Measurements from ENCODE around the gene EFCAB5. TPM values are rescaled to one million over a fixed set of nuclear protein-coding genes. Genes with fewer than 3 reads are reported as not detected.

The EFCAB5 gene
- total RNA-seq, 1 experiment from 2014 or later = 0.07 TPM

GRCh38 chr17:29968271-29968670 is 26.8 kb downstream of the EFCAB5 start:
- H3K4me1 ChIP-seq (ENCODE audit: low read length) = no peaks in the 10 kb centered on the region
- H3K9me2 ChIP-seq (replicated peaks; ENCODE audit: insufficient read depth, low read length) = no peaks in the 10 kb centered on the region
- H3K36me3 ChIP-seq (ENCODE audit: insufficient read depth, low read length) = no peaks in the 10 kb centered on the region

GRCh38 chr17:29972277-29972676 is 30.8 kb downstream of the EFCAB5 start:
- no peaks in the 10 kb centered on the region for H3K9me2 ChIP-seq (replicated peaks; ENCODE audit: insufficient read depth, low read length)
- H3K9ac ChIP-seq (ENCODE audit: low read length) = no peak overlapping the region
- no peaks in the 10 kb centered on the region for H3K79me2 ChIP-seq (ENCODE audit: low read length)
- H3K4me1 ChIP-seq (ENCODE audit: low read length) = no peaks in the 10 kb centered on the region
- H3K4me3 ChIP-seq (ENCODE audit: low read length) = no peak overlapping the region
- H2AFZ ChIP-seq (ENCODE audit: low read length) = no peak overlapping the region
- H3K27me3 ChIP-seq (ENCODE audit: low read length) = no peaks in the 10 kb centered on the region
- H3K4me2 ChIP-seq (ENCODE audit: low read depth, low read length, poor library complexity, severe bottlenecking) = no peak overlapping the region
- no peaks in the 10 kb centered on the region for H3K9me3 ChIP-seq (ENCODE audit: low read length)
- H3K36me3 ChIP-seq (ENCODE audit: insufficient read depth, low read length) = no peaks in the 10 kb centered on the region
- no peaks in the 10 kb centered on the region for H4K20me1 ChIP-seq (ENCODE audit: insufficient read depth, low read depth, low read length)
- no peak for DNase-seq
- H3K27ac ChIP-seq (ENCODE audit: low read length) = no peak overlapping the region

More at GRCh38 chr17:29968271-29968670, 26.8 kb downstream of the EFCAB5 start:
- H3K4me2 ChIP-seq (ENCODE audit: low read depth, low read length, poor library complexity, severe bottlenecking) = no peak overlapping the region
- no peak overlapping the region for H3K9ac ChIP-seq (ENCODE audit: low read length)
- H3K27me3 ChIP-seq (ENCODE audit: low read length) = no peaks in the 10 kb centered on the region
- H4K20me1 ChIP-seq (ENCODE audit: insufficient read depth, low read depth, low read length) = no peaks in the 10 kb centered on the region
- no peak overlapping the region for H3K27ac ChIP-seq (ENCODE audit: low read length)
- H3K9me3 ChIP-seq (ENCODE audit: low read length) = no peaks in the 10 kb centered on the region
- H3K79me2 ChIP-seq (ENCODE audit: low read length) = no peaks in the 10 kb centered on the region
- no peak for DNase-seq
- H2AFZ ChIP-seq (ENCODE audit: low read length) = no peak overlapping the region
- H3K4me3 ChIP-seq (ENCODE audit: low read length) = no peak overlapping the region

GRCh38 chr17:29973005-29973404 is 31.6 kb downstream of the EFCAB5 start:
- no peak overlapping the region for H3K27ac ChIP-seq (ENCODE audit: low read length)
- H3K4me3 ChIP-seq (ENCODE audit: low read length) = no peak overlapping the region
- no peaks in the 10 kb centered on the region for H4K20me1 ChIP-seq (ENCODE audit: insufficient read depth, low read depth, low read length)
- no peaks in the 10 kb centered on the region for H3K27me3 ChIP-seq (ENCODE audit: low read length)
- H3K4me2 ChIP-seq (ENCODE audit: low read depth, low read length, poor library complexity, severe bottlenecking) = no peak overlapping the region
- no peaks in the 10 kb centered on the region for H3K4me1 ChIP-seq (ENCODE audit: low read length)
- no peaks in the 10 kb centered on the region for H3K9me2 ChIP-seq (replicated peaks; ENCODE audit: insufficient read depth, low read length)
- no peak overlapping the region for H2AFZ ChIP-seq (ENCODE audit: low read length)
- H3K9ac ChIP-seq (ENCODE audit: low read length) = no peak overlapping the region
- no peaks in the 10 kb centered on the region for H3K79me2 ChIP-seq (ENCODE audit: low read length)
- no peak for DNase-seq
- H3K36me3 ChIP-seq (ENCODE audit: insufficient read depth, low read length) = no peaks in the 10 kb centered on the region
- H3K9me3 ChIP-seq (ENCODE audit: low read length) = no peaks in the 10 kb centered on the region

GRCh38 chr17:29977836-29978235 is 36.4 kb downstream of the EFCAB5 start:
- Histone ChIP-seq H3K9ac (ENCODE audit: low read length) (no peak overlapping the region), H3K27ac (ENCODE audit: low read length) (no peak overlapping the region), H3K9me3 (ENCODE audit: low read length) (no peaks in the 10 kb centered on the region), H3K4me2 (ENCODE audit: low read depth, low read length, poor library complexity, severe bottlenecking) (no peak overlapping the region), H2AFZ (ENCODE audit: low read length) (no peak overlapping the region), H3K36me3 (ENCODE audit: insufficient read depth, low read length) (no peaks in the 10 kb centered on the region), H3K79me2 (ENCODE audit: low read length) (no peaks in the 10 kb centered on the region), H4K20me1 (ENCODE audit: insufficient read depth, low read depth, low read length) (no peaks in the 10 kb centered on the region), H3K4me1 (ENCODE audit: low read length) (no peaks in the 10 kb centered on the region), H3K9me2 (replicated peaks; ENCODE audit: insufficient read depth, low read length) (no peaks in the 10 kb centered on the region), H3K4me3 (ENCODE audit: low read length) (no peak overlapping the region), H3K27me3 (ENCODE audit: low read length) (no peaks in the 10 kb centered on the region)
- DNase-seq = no peak

GRCh38 chr17:29980261-29980660 is 38.8 kb downstream of the EFCAB5 start:
- no peak overlapping the region for H3K4me3 ChIP-seq (ENCODE audit: low read length)
- no peak overlapping the region for H3K9ac ChIP-seq (ENCODE audit: low read length)
- no peaks in the 10 kb centered on the region for H3K79me2 ChIP-seq (ENCODE audit: low read length)
- no peak for DNase-seq
- H4K20me1 ChIP-seq (ENCODE audit: insufficient read depth, low read depth, low read length) = no peaks in the 10 kb centered on the region
- H3K27ac ChIP-seq (ENCODE audit: low read length) = no peak overlapping the region
- no peaks in the 10 kb centered on the region for H3K27me3 ChIP-seq (ENCODE audit: low read length)
- no peaks in the 10 kb centered on the region for H3K9me2 ChIP-seq (replicated peaks; ENCODE audit: insufficient read depth, low read length)
- no peaks in the 10 kb centered on the region for H3K36me3 ChIP-seq (ENCODE audit: insufficient read depth, low read length)
- H2AFZ ChIP-seq (ENCODE audit: low read length) = no peak overlapping the region
- H3K4me2 ChIP-seq (ENCODE audit: low read depth, low read length, poor library complexity, severe bottlenecking) = no peak overlapping the region
- no peaks in the 10 kb centered on the region for H3K4me1 ChIP-seq (ENCODE audit: low read length)
- H3K9me3 ChIP-seq (ENCODE audit: low read length) = no peaks in the 10 kb centered on the region

GRCh38 chr17:29982991-29983653 is 41.7 kb downstream of the EFCAB5 start:
- H3K9ac ChIP-seq (ENCODE audit: low read length) = no peak overlapping the region
- H3K9me2 ChIP-seq (replicated peaks; ENCODE audit: insufficient read depth, low read length) = no peaks in the 10 kb centered on the region

GRCh38 chr17:29996458-29996857 is 55.0 kb downstream of the EFCAB5 start:
- no peak overlapping the region for H3K27ac ChIP-seq (ENCODE audit: low read length)
- H3K4me3 ChIP-seq (ENCODE audit: low read length) = no peak overlapping the region
- no peak overlapping the region for H3K9ac ChIP-seq (ENCODE audit: low read length)
- no peaks in the 10 kb centered on the region for H4K20me1 ChIP-seq (ENCODE audit: insufficient read depth, low read depth, low read length)
- H3K27me3 ChIP-seq (ENCODE audit: low read length) = no peaks in the 10 kb centered on the region
- no peaks in the 10 kb centered on the region; the same call in 1 of the 2 replicates for H3K4me1 ChIP-seq (ENCODE audit: low read length)
- H3K9me2 ChIP-seq (replicated peaks; ENCODE audit: insufficient read depth, low read length) = no peaks in the 10 kb centered on the region
- H3K9me3 ChIP-seq (ENCODE audit: low read length) = no peaks in the 10 kb centered on the region
- no peak for DNase-seq
- H3K36me3 ChIP-seq (ENCODE audit: insufficient read depth, low read length) = no peaks in the 10 kb centered on the region
- no peak overlapping the region for H3K4me2 ChIP-seq (ENCODE audit: low read depth, low read length, poor library complexity, severe bottlenecking)
- no peak overlapping the region for H2AFZ ChIP-seq (ENCODE audit: low read length)
- H3K79me2 ChIP-seq (ENCODE audit: low read length) = no peaks in the 10 kb centered on the region

More at GRCh38 chr17:29982991-29983653, 41.7 kb downstream of the EFCAB5 start:
- H3K9me3 ChIP-seq (ENCODE audit: low read length) = no peaks in the 10 kb centered on the region
- no peaks in the 10 kb centered on the region for H4K20me1 ChIP-seq (ENCODE audit: insufficient read depth, low read depth, low read length)
- no peak overlapping the region for H3K27ac ChIP-seq (ENCODE audit: low read length)
- no peaks in the 10 kb centered on the region for H3K36me3 ChIP-seq (ENCODE audit: insufficient read depth, low read length)
- no peak for DNase-seq
- peak overlapping the region; percentile 20; the same call in 1 of the 2 replicates for H2AFZ ChIP-seq (ENCODE audit: low read length)
- no peaks in the 10 kb centered on the region for H3K4me1 ChIP-seq (ENCODE audit: low read length)
- no peaks in the 10 kb centered on the region for H3K79me2 ChIP-seq (ENCODE audit: low read length)
- no peak overlapping the region for H3K4me2 ChIP-seq (ENCODE audit: low read depth, low read length, poor library complexity, severe bottlenecking)
- H3K27me3 ChIP-seq (ENCODE audit: low read length) = no peaks in the 10 kb centered on the region
- no peak overlapping the region for H3K4me3 ChIP-seq (ENCODE audit: low read length)

- Histone ChIP-seq H3K27ac (ENCODE audit: low read length) (no peak overlapping the region), H3K4me1 (ENCODE audit: low read length) (no peaks in the 10 kb centered on the region; the same call in 1 of the 2 replicates), H3K27me3 (ENCODE audit: low read length) (no peaks in the 10 kb centered on the region), H4K20me1 (ENCODE audit: insufficient read depth, low read depth, low read length) (no peaks in the 10 kb centered on the region), H3K4me3 (ENCODE audit: low read length) (no peak overlapping the region), H3K4me2 (ENCODE audit: low read depth, low read length, poor library complexity, severe bottlenecking) (no peak overlapping the region), H3K9ac (ENCODE audit: low read length) (no peak overlapping the region), H3K9me3 (ENCODE audit: low read length) (no peaks in the 10 kb centered on the region), H3K79me2 (ENCODE audit: low read length) (no peaks in the 10 kb centered on the region), H3K9me2 (replicated peaks; ENCODE audit: insufficient read depth, low read length) (no peaks in the 10 kb centered on the region), H3K36me3 (ENCODE audit: insufficient read depth, low read length) (no peaks in the 10 kb centered on the region), H2AFZ (ENCODE audit: low read length) (no peak overlapping the region)
- peak; percentile 51 for DNase-seq
Observed at GRCh38 chr17:30000001-30000754, 58.7 kb downstream of the EFCAB5 start.
